ENCODE measurements around the gene ATP11B.

ATP11B gene

GRCh38 chr3:182785756-182786155 is 7.5 kb upstream of the ATP11B start:
- no peak for DNase-seq (ENCODE audit: low spot score)
- TF ChIP-seq CTCF (IDR thresholded peaks at IDR 0.05; ENCODE audit: extremely low read depth, missing control alignments), result no peak

GRCh38 chr3:182786564-182787196 is 6.6 kb upstream of the ATP11B start:
- no peak for DNase-seq (ENCODE audit: low spot score)
- no peak for TF ChIP-seq CTCF (IDR thresholded peaks at IDR 0.05; ENCODE audit: extremely low read depth, missing control alignments)

- no peak for DNase-seq (ENCODE audit: low spot score)
- TF ChIP-seq CTCF (IDR thresholded peaks at IDR 0.05; ENCODE audit: extremely low read depth, missing control alignments), result no peak
Measured at GRCh38 chr3:182787302-182788036, 5.8 kb upstream of the ATP11B start.

- peak; percentile 11 for DNase-seq (ENCODE audit: low spot score)
- no peak for TF ChIP-seq CTCF (IDR thresholded peaks at IDR 0.05; ENCODE audit: extremely low read depth, missing control alignments)
Measured at GRCh38 chr3:182789371-182789770, 3.9 kb upstream of the ATP11B start.

- DNase-seq (ENCODE audit: low spot score), result no peak
- no peak for TF ChIP-seq CTCF (IDR thresholded peaks at IDR 0.05; ENCODE audit: extremely low read depth, missing control alignments)
Measured at GRCh38 chr3:182790612-182791011, 2.7 kb upstream of the ATP11B start.

- no peak for TF ChIP-seq CTCF (IDR thresholded peaks at IDR 0.05; ENCODE audit: extremely low read depth, missing control alignments)
- peak; percentile 45 for DNase-seq (ENCODE audit: low spot score)
Measured at GRCh38 chr3:182793663-182794454, 555 bp downstream of the ATP11B start.
